Measurements from ENCODE around the gene SCYGR1. TPM values are rescaled to one million over a fixed set of nuclear protein-coding genes. Genes with fewer than 3 reads are reported as not detected.
"Not testable (repeated sequence)": the region's sequence is repeated elsewhere in the genome, so short reads cannot be mapped to it uniquely, and the experiment has no call there.

SCYGR1 gene
- not detected for total RNA-seq
- long read RNA-seq, result 0 reads

GRCh38 chr2:227387583-227387982, at the start of gene SCYGR1:
SCYGR1 (minus strand) TSS chr2:227387949; CDS start chr2:227387949, 0 bp downstream.
- DNase-seq (ENCODE audit: missing footprints); intact Hi-C loops (cut with DNase I); ATAC-seq: not testable (repeated sequence)

- intact Hi-C loops (cut with DNase I), result no loop called here
- DNase-seq (ENCODE audit: missing footprints) (no peak), ATAC-seq (no peak)
These were observed 48.9 kb upstream of the SCYGR1 start for GRCh38 chr2:227436436-227437174.

- no peak for ATAC-seq
- DNase-seq (ENCODE audit: missing footprints), result no peak
- intact Hi-C loops (cut with DNase I), result no loop called here
These were observed 45.4 kb upstream of the SCYGR1 start for GRCh38 chr2:227433171-227433570.

GRCh38 chr2:227430639-227431038, 42.9 kb upstream of the SCYGR1 start:
- DNase-seq (ENCODE audit: missing footprints) (no peak), ATAC-seq (no peak)
- intact Hi-C loops (cut with DNase I), result no loop called here

- intact Hi-C loops (cut with DNase I), result no loop called here
- no peak for ATAC-seq
- no peak for DNase-seq (ENCODE audit: missing footprints)
These were observed 41.1 kb upstream of the SCYGR1 start for GRCh38 chr2:227428731-227429285.

GRCh38 chr2:227423656-227424499, 36.1 kb upstream of the SCYGR1 start:
- no peak for DNase-seq (ENCODE audit: missing footprints)
- intact Hi-C loops (cut with DNase I), result no loop called here
- no peak for ATAC-seq

GRCh38 chr2:227420087-227421052, 32.6 kb upstream of the SCYGR1 start:
- DNase-seq (ENCODE audit: missing footprints) (no peak), ATAC-seq (no peak)
- intact Hi-C loops (cut with DNase I), result no loop called here

- intact Hi-C loops (cut with DNase I), result no loop called here
- ATAC-seq, result peak; percentile 17
- no peak for DNase-seq (ENCODE audit: missing footprints)
These were observed 29.0 kb upstream of the SCYGR1 start for GRCh38 chr2:227416701-227417100.

GRCh38 chr2:227415538-227416424, 28.0 kb upstream of the SCYGR1 start:
- ATAC-seq, result peak; percentile 90
- intact Hi-C loops (cut with DNase I), result no loop called here
- DNase-seq (ENCODE audit: missing footprints), result peak; percentile 76

GRCh38 chr2:227414846-227415245, 27.1 kb upstream of the SCYGR1 start:
- DNase-seq (ENCODE audit: missing footprints) (no peak), ATAC-seq (no peak)
- intact Hi-C loops (cut with DNase I), result no loop called here

GRCh38 chr2:227413371-227413770, 25.6 kb upstream of the SCYGR1 start:
- ATAC-seq (no peak), DNase-seq (ENCODE audit: missing footprints) (no peak)
- intact Hi-C loops (cut with DNase I), result no loop called here

GRCh38 chr2:227412877-227413276, 25.1 kb upstream of the SCYGR1 start:
- intact Hi-C loops (cut with DNase I), result no loop called here
- ATAC-seq (no peak), DNase-seq (ENCODE audit: missing footprints) (no peak)

- DNase-seq (ENCODE audit: missing footprints), result no peak
- ATAC-seq, result no peak
- intact Hi-C loops (cut with DNase I), result no loop called here
These were observed 24.2 kb upstream of the SCYGR1 start for GRCh38 chr2:227411990-227412350.

GRCh38 chr2:227411320-227411989, 23.7 kb upstream of the SCYGR1 start:
- ATAC-seq, result no peak
- DNase-seq (ENCODE audit: missing footprints), result no peak
- intact Hi-C loops (cut with DNase I), result no loop called here

- ATAC-seq (no peak), DNase-seq (ENCODE audit: missing footprints) (no peak)
- intact Hi-C loops (cut with DNase I), result no loop called here
These were observed 22.4 kb upstream of the SCYGR1 start for GRCh38 chr2:227410191-227410590.

- intact Hi-C loops (cut with DNase I), result loop anchor here (2.0 to 5.0 kb wide), 3 partner anchors 63 to 359 kb away; no protein-coding TSS in a partner anchor
- peak; percentile 88 for DNase-seq (ENCODE audit: missing footprints)
- peak; percentile 30 for ATAC-seq
These were observed 19.9 kb upstream of the SCYGR1 start for GRCh38 chr2:227407591-227408151.

Measured in Right ventricle myocardium inferior (tissue), 1 donor.